Immature natural killer cell (primary cell): ENCODE data around the gene ACER2. TPM values are rescaled to one million over a fixed set of nuclear protein-coding genes. Genes with fewer than 3 reads are reported as not detected.

Experiments
- DNase-seq, 3 donors: peaks; one replicate each; pipeline ENCODE4 v3.0.0; 2022; ENCODE audit warnings: mixed read lengths in 1 of 3
- H3K27ac Mint-ChIP-seq, 6 donors: one replicate each; pipeline ENCODE4 v1.8.0; 2020; ENCODE audit warnings: mixed read lengths in 6 of 6, mild to moderate bottlenecking in 5 of 6, inconsistent platforms in 4 of 6, moderate library complexity in 3 of 6
- H3K27me3 Mint-ChIP-seq, 3 donors: one replicate each; pipeline ENCODE4 v1.8.0; 2020 to 2021; ENCODE audit warnings: low read depth in 3 of 3, mild to moderate bottlenecking in 3 of 3, mixed read lengths in 3 of 3, moderate library complexity in 3 of 3, inconsistent platforms in 1 of 3
- H3K36me3 Mint-ChIP-seq, 3 donors: one replicate each; pipeline ENCODE4 v1.8.0; 2020; ENCODE audit warnings: mixed read lengths in 3 of 3, inconsistent platforms in 2 of 3, mild to moderate bottlenecking in 2 of 3
- H3K4me1 Mint-ChIP-seq, 2 donors: one replicate each; pipeline ENCODE4 v1.8.0; 2020; ENCODE audit warnings: inconsistent platforms in 2 of 2, mild to moderate bottlenecking in 2 of 2, mixed read lengths in 2 of 2, moderate library complexity in 1 of 2
- H3K4me3 Mint-ChIP-seq, 5 donors: one replicate each; pipeline ENCODE4 v1.8.0; 2020; ENCODE audit warnings: mild to moderate bottlenecking in 5 of 5, mixed read lengths in 5 of 5, inconsistent platforms in 3 of 5, moderate library complexity in 3 of 5
- H3K9me3 Mint-ChIP-seq, 6 donors: one replicate each; pipeline ENCODE4 v1.8.0; 2020; ENCODE audit warnings: mild to moderate bottlenecking in 6 of 6, mixed read lengths in 6 of 6, inconsistent platforms in 4 of 6, moderate library complexity in 3 of 6
- polyA plus RNA-seq, 3 donors: library from polyadenylated mRNA; unstranded; fragments of 300-500 nt; fragmentation: Illumina TruSeq; gene quantifications; one replicate each; pipeline ENCODE4 v1.2.3, GENCODE V29; 2021

The ACER2 gene
- polyA plus RNA-seq, 3 donors from 2014 or later: 0.11 TPM; not detected in 2

DNA sequence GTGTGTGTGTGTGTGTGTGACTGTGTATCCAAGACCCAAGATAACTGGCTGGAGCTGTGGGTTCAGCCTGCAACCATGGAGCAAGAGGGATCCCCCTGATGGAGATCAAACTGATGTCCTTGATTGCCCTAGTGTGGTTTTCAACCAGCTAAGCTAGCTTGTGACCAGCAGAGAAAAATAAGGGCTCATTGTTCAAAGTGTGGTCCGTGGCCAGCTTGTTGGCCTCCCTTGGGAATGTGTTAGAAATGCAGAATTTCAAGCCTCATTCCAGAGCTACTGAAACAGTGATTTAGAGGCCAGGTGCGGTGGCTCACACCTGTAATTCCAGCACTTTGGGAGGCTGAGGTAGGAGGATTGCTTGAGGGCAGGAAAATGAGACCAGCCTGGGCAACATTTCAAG, 79.9 kb downstream of the ACER2 start:
- Mint-ChIP-seq H3K4me1 (peaks cover 5 to 10% of the 10 kb centered on the region in 2 donors), H3K9me3 (no peaks in the 10 kb centered on the region), H3K27ac (no peak overlapping the region), H3K36me3 (no peaks in the 10 kb centered on the region), H3K4me3 (no peak overlapping the region), H3K27me3 (peaks cover 0 to 7% (median 1%) of the 10 kb centered on the region in 3 donors)
- no peak for DNase-seq

- Mint-ChIP-seq H3K36me3 (no peaks in the 10 kb centered on the region), H3K4me3 (no peak overlapping the region), H3K27ac (no peak overlapping the region), H3K4me1 (peaks cover 5 to 15% of the 10 kb centered on the region in 2 donors), H3K27me3 (peaks cover 0 to 7% (median 3%) of the 10 kb centered on the region in 3 donors), H3K9me3 (no peaks in the 10 kb centered on the region)
- no peak for DNase-seq
Measured at GRCh38 chr9:19490269-19490668, 81.5 kb downstream of the ACER2 start.

DNA sequence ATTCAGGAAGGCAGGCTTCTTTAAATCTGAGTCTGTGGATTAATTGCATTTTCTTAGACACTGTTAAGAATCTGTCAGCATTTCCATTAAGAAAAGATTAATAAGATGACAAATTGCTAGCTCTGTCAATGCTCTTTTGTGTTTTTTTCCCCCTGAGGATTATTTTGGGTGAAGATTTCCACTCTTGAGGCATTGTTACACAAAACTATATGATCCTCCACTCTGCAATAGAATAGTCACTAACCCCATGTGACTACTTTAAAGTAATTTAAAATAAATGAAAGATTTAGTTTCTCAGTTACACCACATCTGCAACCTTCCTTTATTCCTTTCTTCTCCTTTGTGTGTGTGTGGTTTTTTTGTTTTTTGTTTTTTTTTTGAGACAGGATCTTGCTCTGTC, 82.0 kb downstream of the ACER2 start:
- H3K4me1 Mint-ChIP-seq: peaks cover 5 to 15% of the 10 kb centered on the region in 2 donors
- no peak overlapping the region for H3K4me3 Mint-ChIP-seq
- H3K27ac Mint-ChIP-seq: no peak overlapping the region

GRCh38 chr9:19492775-19493173, 84.0 kb downstream of the ACER2 start:
- no peaks in the 10 kb centered on the region for H3K36me3 Mint-ChIP-seq
- H3K27me3 Mint-ChIP-seq: peaks cover 0 to 7% (median 3%) of the 10 kb centered on the region in 3 donors
- no peak for DNase-seq
- H3K9me3 Mint-ChIP-seq: no peaks in the 10 kb centered on the region
- peaks cover 5 to 15% of the 10 kb centered on the region in 2 donors for H3K4me1 Mint-ChIP-seq
- H3K27ac Mint-ChIP-seq: no peak overlapping the region
- no peak overlapping the region for H3K4me3 Mint-ChIP-seq

More for the DNA sequence above, 82.0 kb downstream of the ACER2 start:
- Mint-ChIP-seq H3K27me3 (peaks cover 0 to 7% (median 3%) of the 10 kb centered on the region in 3 donors), H3K9me3 (no peaks in the 10 kb centered on the region), H3K36me3 (no peaks in the 10 kb centered on the region)
- no peak for DNase-seq

DNA sequence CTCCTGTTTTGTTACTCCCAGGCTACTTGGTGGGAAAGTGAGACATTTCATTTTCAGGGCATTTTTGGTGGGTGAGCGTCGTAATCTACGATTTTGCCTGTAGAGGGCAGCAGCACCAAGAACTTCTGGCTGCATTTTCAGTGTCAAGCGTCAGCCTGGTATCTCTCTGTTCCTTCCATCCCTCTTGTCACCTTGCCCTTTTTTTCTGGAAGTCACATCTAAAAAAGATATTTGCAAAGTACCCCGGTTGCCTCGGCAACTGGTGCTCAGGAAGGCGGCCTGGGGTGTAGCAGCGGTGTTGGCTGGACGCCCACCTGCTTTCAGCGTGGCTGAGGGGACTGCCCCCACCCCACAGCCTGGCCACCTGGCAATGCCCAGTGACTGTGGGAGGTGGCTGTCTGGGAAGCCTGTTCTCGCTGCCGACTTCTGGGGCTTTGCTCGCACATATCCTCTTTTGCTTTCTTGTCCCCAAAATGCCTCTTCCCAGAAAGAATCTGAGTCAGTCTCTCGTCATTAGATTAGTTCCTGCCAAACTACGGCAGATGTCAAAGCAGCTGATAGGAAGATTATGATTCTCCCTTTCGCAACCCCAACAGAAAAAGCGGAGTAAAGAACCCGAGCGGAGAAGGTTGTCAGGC, 84.5 kb downstream of the ACER2 start:
- no peaks in the 10 kb centered on the region for H3K36me3 Mint-ChIP-seq
- H3K27me3 Mint-ChIP-seq: peaks cover 0 to 7% (median 3%) of the 10 kb centered on the region in 3 donors
- H3K4me3 Mint-ChIP-seq: peak overlapping the region in 1 of 5 donors; percentile 43
- peak in 2 of 3 donors; percentile 14 to 16 for DNase-seq
- H3K27ac Mint-ChIP-seq: no peak overlapping the region
- H3K4me1 Mint-ChIP-seq: peaks cover 5 to 15% of the 10 kb centered on the region in 2 donors
- no peaks in the 10 kb centered on the region for H3K9me3 Mint-ChIP-seq

GRCh38 chr9:19493876-19494275, 85.1 kb downstream of the ACER2 start:
- H3K36me3 Mint-ChIP-seq: no peaks in the 10 kb centered on the region
- peaks cover 5 to 15% of the 10 kb centered on the region in 2 donors for H3K4me1 Mint-ChIP-seq
- H3K9me3 Mint-ChIP-seq: no peaks in the 10 kb centered on the region
- H3K4me3 Mint-ChIP-seq: no peak overlapping the region
- no peak overlapping the region for H3K27ac Mint-ChIP-seq
- H3K27me3 Mint-ChIP-seq: peaks cover 0 to 7% (median 3%) of the 10 kb centered on the region in 3 donors
- DNase-seq: no peak

- Mint-ChIP-seq H3K27me3 (peaks cover 0 to 3% (median 3%) of the 10 kb centered on the region in 3 donors), H3K9me3 (no peaks in the 10 kb centered on the region), H3K4me3 (no peak overlapping the region), H3K36me3 (no peaks in the 10 kb centered on the region), H3K27ac (no peak overlapping the region), H3K4me1 (peaks cover 5 to 15% of the 10 kb centered on the region in 2 donors)
- DNase-seq: no peak
Measured at GRCh38 chr9:19495186-19496028, 86.6 kb downstream of the ACER2 start.

DNA sequence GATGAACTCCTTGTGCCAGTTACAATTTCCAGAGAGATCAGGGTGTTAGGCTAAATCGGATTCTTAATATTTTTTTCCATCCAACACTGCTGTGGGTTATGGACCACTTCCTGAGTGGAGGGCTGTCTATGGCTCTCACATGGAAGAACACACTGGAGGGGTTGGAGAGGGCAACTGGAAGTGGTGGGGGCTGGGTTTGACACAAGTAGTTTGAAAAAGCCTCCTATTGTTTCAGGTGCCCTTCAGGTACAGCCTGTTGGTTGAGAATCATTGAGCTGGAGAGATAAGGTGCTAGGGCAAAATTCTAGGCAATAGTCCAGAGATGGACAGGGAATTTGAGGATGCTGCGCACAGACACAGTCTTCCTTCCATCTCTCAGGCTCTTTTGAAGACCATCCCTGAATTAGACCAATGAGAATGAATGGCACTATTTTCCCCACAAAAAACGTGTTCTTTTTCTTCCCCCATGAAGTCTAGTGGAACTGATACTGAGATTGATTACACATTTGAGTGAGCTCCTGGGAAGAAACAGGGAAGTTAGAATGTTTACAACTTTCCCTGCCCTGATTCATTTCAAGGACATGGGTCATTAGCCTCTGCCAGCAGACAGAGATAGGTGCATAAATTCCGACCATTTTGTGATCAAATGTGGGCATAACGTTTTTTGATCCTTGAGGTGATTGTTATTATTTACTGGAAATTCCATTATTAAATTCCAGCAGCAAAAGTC, 87.7 kb downstream of the ACER2 start:
- Mint-ChIP-seq H3K9me3 (no peaks in the 10 kb centered on the region), H3K27ac (no peak overlapping the region), H3K4me3 (no peak overlapping the region), H3K27me3 (peaks cover 3% of the 10 kb centered on the region in 3 donors), H3K4me1 (peaks cover 5 to 15% of the 10 kb centered on the region in 2 donors), H3K36me3 (no peaks in the 10 kb centered on the region)
- DNase-seq: no peak

DNA sequence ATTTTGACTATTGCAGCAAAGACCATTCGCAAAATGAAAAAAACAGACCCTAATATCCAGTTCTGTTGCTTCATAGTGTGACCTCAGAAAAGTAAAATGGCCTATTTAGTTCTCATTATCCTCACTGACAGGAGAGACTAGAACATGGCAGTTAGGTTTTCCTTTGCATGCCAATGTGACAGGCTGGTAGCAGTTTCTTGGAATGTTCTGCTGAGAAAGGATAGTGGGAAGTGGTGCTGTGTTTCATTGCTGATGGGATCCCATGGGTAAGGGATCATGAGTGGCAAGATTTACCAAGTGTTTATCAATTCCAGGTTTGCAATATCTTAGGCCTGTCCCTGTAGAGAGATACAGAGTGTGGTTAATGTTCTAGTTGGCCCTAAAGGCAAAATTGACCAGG, 88.5 kb downstream of the ACER2 start:
- Mint-ChIP-seq H3K4me1 (peaks cover 5 to 15% of the 10 kb centered on the region in 2 donors), H3K9me3 (no peaks in the 10 kb centered on the region), H3K27ac (no peak overlapping the region), H3K36me3 (no peaks in the 10 kb centered on the region), H3K4me3 (no peak overlapping the region), H3K27me3 (peaks cover 3% of the 10 kb centered on the region in 3 donors)
- DNase-seq: no peak

- no peak for DNase-seq
- Mint-ChIP-seq H3K27ac (no peak overlapping the region), H3K4me3 (no peak overlapping the region), H3K4me1 (peaks cover 5 to 11% of the 10 kb centered on the region in 2 donors), H3K36me3 (no peaks in the 10 kb centered on the region), H3K27me3 (peaks cover 2 to 7% (median 2%) of the 10 kb centered on the region in 3 donors), H3K9me3 (no peaks in the 10 kb centered on the region)
Measured at GRCh38 chr9:19498015-19498414, 89.2 kb downstream of the ACER2 start.

Other genes with a start within 250 kb of the ACER2 start
- gene DENND4C, start 178.3 kb upstream of the ACER2 start, polyA plus RNA-seq: 10 to 100 TPM; 40.6 to 49.1 (median 44.5) TPM
- gene RPS6, start 28.8 kb upstream of the ACER2 start, polyA plus RNA-seq: 1,000 to 10,000 TPM; 1,152 to 2,047 (median 1,301) TPM